Aorta (tissue), 5 donors: ENCODE data around the gene SLC25A27. TPM values are rescaled to one million over a fixed set of nuclear protein-coding genes. Genes with fewer than 3 reads are reported as not detected.
A peak's percentile ranks its signal among the peaks of the same experiment; 100 is the strongest.
"Not testable (repeated sequence)": the region's sequence is repeated elsewhere in the genome, so short reads cannot be mapped to it uniquely, and the experiment has no call there.

Experiments
- ATAC-seq: fragments of 200-7000 bp; cut with Tn5 transposase; one replicate; pipeline ENCODE4 v1.9.1; 2022; ENCODE audit warnings: moderate library complexity; ENCODE audit not compliant: low FRiP score
- DNase-seq, 2 donors: peaks; one replicate each; pipeline ENCODE4 v3.0.0-alpha.2; 2020
- H3K27ac ChIP-seq, 2 donors: one replicate each; pipeline ENCODE4 v1.5.1; 2013; ENCODE audit warnings: low read length in 2 of 2, mild to moderate bottlenecking in 2 of 2, moderate library complexity in 2 of 2, control low read depth in 1 of 2, inconsistent platforms in 1 of 2, low read depth in 1 of 2
- H3K27me3 ChIP-seq, 2 donors: one replicate each; pipeline ENCODE4 v1.6.1; 2013; ENCODE audit warnings: control low read depth in 1 of 2, low read length in 1 of 2, mild to moderate bottlenecking in 1 of 2, moderate library complexity in 1 of 2; ENCODE audit not compliant: insufficient read depth in 2 of 2, control insufficient read depth in 1 of 2
- H3K36me3 ChIP-seq, 2 donors: one replicate each; pipeline ENCODE4 v1.6.1; 2013; ENCODE audit warnings: control low read depth in 1 of 2, low read length in 1 of 2, mild to moderate bottlenecking in 1 of 2; ENCODE audit not compliant: insufficient read depth in 2 of 2, control insufficient read depth in 1 of 2
- H3K4me1 ChIP-seq, 2 donors: one replicate each; pipeline ENCODE4 v1.6.1; 2013; ENCODE audit warnings: low read length in 2 of 2, control low read depth in 1 of 2, mild to moderate bottlenecking in 1 of 2, moderate library complexity in 1 of 2; ENCODE audit not compliant: insufficient read depth in 2 of 2, control insufficient read depth in 1 of 2
- H3K4me3 ChIP-seq, 2 donors: one replicate each; pipeline ENCODE4 v1.5.1; 2013; ENCODE audit warnings: low read length in 2 of 2, control low read depth in 1 of 2, mild to moderate bottlenecking in 1 of 2
- H3K9me3 ChIP-seq: one replicate; pipeline ENCODE4 v1.6.1; 2013; ENCODE audit warnings: mild to moderate bottlenecking, low read length; ENCODE audit not compliant: control insufficient read depth
- WGBS, 2 donors: extraction: QIAGEN DNeasy Blood & Tissue Kit; methylation state at CpG; one replicate each; pipeline ENCODE4 v1.1.7; 2013; 5-methylcytosine and 5-hydroxymethylcytosine counted together
- intact Hi-C, 2 donors: fragments of 100-400 bp; cut with DNase I; formaldehyde crosslinking; loops; one replicate each; pipeline versions ENCODE4 v1.14.2 to v1.15.0; 2022
- polyA plus RNA-seq, 2 donors: library from polyadenylated mRNA; stranded (reverse); fragments of 200-250 nt; gene quantifications; one replicate each; pipeline ENCODE4 v1.2.3, GENCODE V29; 2013
- total RNA-seq, 2 donors: library from RNA; stranded (reverse); fragmentation: NEBNext Ultra II Directional; extraction: Animal tissue kit (Norgen Biotek cat#: 25700); gene quantifications; one replicate each; pipeline ENCODE4 v1.2.1, GENCODE V29; 2021
- donor health status: healthy with polysubstance abuse.
- donor health status: Bipolar disorder and iron deficiency.
- donor health status: DM: no; HTN: no; CAD: no.
- donor health status: DM: no; HTN: no; CAD: no.
- donor health status: DM: yes; HTN: yes; CAD: no.

The SLC25A27 gene
- total and polyA plus RNA-seq, 4 donors = 0.50 to 71.9 (median 32.8) TPM

DNA sequence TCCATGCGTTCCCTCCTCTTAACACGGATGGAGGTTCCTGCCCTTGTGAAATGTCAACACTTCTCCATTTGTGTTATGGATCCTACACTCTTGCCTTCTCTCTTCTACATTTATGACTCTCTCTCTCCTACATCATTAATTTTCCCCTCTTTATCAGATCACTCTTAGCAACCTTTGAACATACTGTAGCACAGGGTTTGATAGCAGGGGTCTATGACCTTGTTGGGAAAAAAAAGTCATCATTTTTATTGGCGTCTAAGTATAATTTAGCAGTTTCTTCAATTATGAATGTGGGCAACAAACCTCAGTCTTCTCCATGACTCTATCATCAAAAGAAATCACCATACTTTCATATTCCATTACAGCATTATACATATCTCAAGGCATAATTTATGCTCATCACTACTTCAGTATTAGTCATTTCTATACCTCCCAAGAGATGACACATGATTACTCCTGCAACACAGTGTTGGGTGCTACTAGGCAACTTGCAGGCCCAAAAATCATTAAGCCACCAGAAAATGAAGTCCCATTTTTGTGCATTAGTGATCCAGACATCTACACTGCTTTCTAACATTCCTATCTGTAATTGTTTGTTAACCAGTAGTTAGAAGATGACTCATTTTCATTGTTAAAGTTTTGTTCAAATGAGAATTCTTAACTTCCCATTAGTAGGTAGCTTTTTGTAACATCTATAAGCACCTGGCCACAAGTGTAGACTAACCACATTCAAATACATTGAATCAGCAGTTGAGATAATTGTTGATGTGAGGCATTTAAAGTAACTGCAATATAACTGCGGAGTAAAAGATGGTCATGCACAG, 9.6 kb upstream of the SLC25A27 start:
- 82 to 87% methylated on average over 4 of the region's 4 CpGs for WGBS, 2 donors

GRCh38 chr6:46645265-46645664, 7.5 kb upstream of the SLC25A27 start:
- DNase-seq (no peak), ATAC-seq (no peak)
- Histone ChIP-seq H3K27ac (no peak overlapping the region), H3K27me3 (no peaks in the 10 kb centered on the region), H3K9me3 (no peaks in the 10 kb centered on the region), H3K4me1 (no peaks in the 10 kb centered on the region), H3K4me3 (no peak overlapping the region), H3K36me3 (no peaks in the 10 kb centered on the region)
- intact Hi-C loops = no loop called here
- 93 to 95% methylated on average over 1 of the region's 1 CpG for WGBS, 2 donors

More for the DNA sequence above, 9.6 kb upstream of the SLC25A27 start:
- intact Hi-C loops = no loop called here
- Histone ChIP-seq H3K4me1 (no peaks in the 10 kb centered on the region), H3K36me3 (no peaks in the 10 kb centered on the region), H3K4me3 (no peak overlapping the region), H3K9me3 (no peaks in the 10 kb centered on the region), H3K27ac (no peak overlapping the region), H3K27me3 (no peaks in the 10 kb centered on the region)
- ATAC-seq = no peak
- no peak for DNase-seq

- H3K27me3 ChIP-seq, DNase-seq, H3K27ac ChIP-seq, intact Hi-C loops, ATAC-seq, H3K4me3 ChIP-seq, H3K36me3 ChIP-seq, H3K4me1 ChIP-seq, H3K9me3 ChIP-seq: not testable (repeated sequence)
- 72 to 78% methylated on average over 2 to 3 of the region's 4 CpGs for WGBS, 2 donors
These were observed 4.7 kb upstream of the SLC25A27 start for GRCh38 chr6:46648108-46648507.

GRCh38 chr6:46648869-46649492, 3.8 kb upstream of the SLC25A27 start:
- no peak overlapping the region for H3K27ac ChIP-seq
- whole genome bisulfite sequencing, 2 donors = 92 to 93% methylated on average over 5 of the region's 5 CpGs
- intact Hi-C loops = no loop called here

GRCh38 chr6:46651006-46651405, 1.8 kb upstream of the SLC25A27 start:
- no peak overlapping the region for H3K4me3 ChIP-seq
- DNase-seq (no peak), ATAC-seq (no peak)
- no peaks in the 10 kb centered on the region for H3K9me3 ChIP-seq
- H3K27ac ChIP-seq = no peak overlapping the region
- no peaks in the 10 kb centered on the region for H3K36me3 ChIP-seq
- no peaks in the 10 kb centered on the region for H3K4me1 ChIP-seq
- H3K27me3 ChIP-seq = no peaks in the 10 kb centered on the region
- WGBS, 2 donors = 94 to 99% methylated on average over 1 of the region's 1 CpG
- intact Hi-C loops = no loop called here

More at GRCh38 chr6:46648869-46649492, 3.8 kb upstream of the SLC25A27 start:
- H3K27me3 ChIP-seq = no peaks in the 10 kb centered on the region
- no peaks in the 10 kb centered on the region for H3K9me3 ChIP-seq
- H3K4me3 ChIP-seq = no peak overlapping the region
- no peaks in the 10 kb centered on the region for H3K4me1 ChIP-seq
- ATAC-seq = no peak
- no peak for DNase-seq
- no peaks in the 10 kb centered on the region for H3K36me3 ChIP-seq

- DNase-seq (no peak), ATAC-seq (no peak)
- no peak overlapping the region for H3K27ac ChIP-seq
- H3K4me3 ChIP-seq = peak overlapping the region; percentile 66 to 85
- no peaks in the 10 kb centered on the region for H3K9me3 ChIP-seq
- no peaks in the 10 kb centered on the region for H3K27me3 ChIP-seq
- 34 to 44% methylated on average over 8 of the region's 8 CpGs for WGBS, 2 donors
- intact Hi-C loops = no loop called here
- H3K36me3 ChIP-seq = no peaks in the 10 kb centered on the region
- H3K4me1 ChIP-seq = no peaks in the 10 kb centered on the region
These were observed 959 bp upstream of the SLC25A27 start for GRCh38 chr6:46651816-46652215.

DNA sequence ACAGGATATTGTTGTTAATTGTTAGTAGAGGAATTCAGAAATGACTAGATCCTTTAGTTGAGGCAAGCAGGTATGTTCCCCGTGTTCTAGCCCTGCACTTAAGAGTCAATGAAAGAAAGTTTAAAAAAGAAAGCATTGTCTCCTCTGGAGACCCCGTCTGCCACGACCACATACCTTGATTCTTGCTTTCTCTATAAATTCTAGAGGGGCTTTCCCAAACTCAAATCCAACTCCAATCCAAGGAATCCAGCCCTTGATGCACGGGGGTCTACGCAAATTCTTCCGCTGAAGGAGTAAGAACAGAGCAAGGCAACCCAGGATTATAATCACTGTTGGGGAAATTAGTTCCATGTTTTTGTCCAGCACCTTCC, 558 bp upstream of the SLC25A27 start:
- no peak for ATAC-seq
- DNase-seq = no peak
- intact Hi-C loops = no loop called here
- H3K9me3 ChIP-seq = no peaks in the 10 kb centered on the region
- no peaks in the 10 kb centered on the region for H3K36me3 ChIP-seq
- peak overlapping the region; percentile 66 to 85 for H3K4me3 ChIP-seq
- H3K27me3 ChIP-seq = no peaks in the 10 kb centered on the region
- no peaks in the 10 kb centered on the region for H3K4me1 ChIP-seq
- WGBS, 2 donors = 6 to 8% methylated on average over 6 of the region's 6 CpGs
- peak overlapping the region in 1 of 2 donors; percentile 68 for H3K27ac ChIP-seq

- ATAC-seq = no peak
- intact Hi-C loops = no loop called here
- 32 to 36% methylated on average over 10 of the region's 10 CpGs for WGBS, 2 donors
- H3K4me3 ChIP-seq = peak overlapping the region; percentile 66 to 85
- no peaks in the 10 kb centered on the region for H3K27me3 ChIP-seq
- no peaks in the 10 kb centered on the region for H3K9me3 ChIP-seq
- H3K36me3 ChIP-seq = no peaks in the 10 kb centered on the region
- DNase-seq = no peak
- peak overlapping the region in 1 of 2 donors; percentile 43 for H3K27ac ChIP-seq
- no peaks in the 10 kb centered on the region for H3K4me1 ChIP-seq
These were observed 842 bp downstream of the SLC25A27 start for GRCh38 chr6:46653439-46654195.
